K562 (cell line): ENCODE results near the gene EMILIN3. TPM values are rescaled to one million over a fixed set of nuclear protein-coding genes. Genes with fewer than 3 reads are reported as not detected.

ENCODE experiments used
- BRF1 ChIP-seq: IDR thresholded peaks from 3 replicates; pipeline ENCODE4 v1.6.1; 2011; ENCODE audit warnings: borderline replicate concordance, mild to moderate bottlenecking; ENCODE audit not compliant: insufficient read length; ENCODE audit errors: extremely low read depth
- CEBPG ChIP-seq, 3 experiments: fragments of 200-800 bp in 1 of 3; sonication (Bioruptor generic) in 1 of 3; sonication (generic) in 1 of 3; formaldehyde crosslinking in 1 of 3; IDR thresholded peaks in 2 of 3; conservative IDR thresholded peaks in 1 of 3; 2 replicates each; pipeline versions ENCODE4 v1.6.1 to v1.8.0; 2016 to 2022; ENCODE audit warnings: missing compliant biosample characterization in 2 of 3, missing genetic modification characterization in 2 of 3, mild to moderate bottlenecking in 1 of 3, missing genetic modification reagents in 1 of 3
- EGR1 ChIP-seq: fragments of 450-650 bp; conservative IDR thresholded peaks from 2 replicates; pipeline ENCODE4 v1.6.1; 2017; ENCODE audit warnings: mild to moderate bottlenecking
- EP400 ChIP-seq: fragments of 450-650 bp; IDR thresholded peaks from 2 replicates; pipeline ENCODE4 v1.6.1; 2017; ENCODE audit warnings: antibody characterized with exemption, mild to moderate bottlenecking, moderate library complexity
- ERF ChIP-seq: fragments of 450-650 bp; formaldehyde crosslinking; IDR thresholded peaks from 2 replicates; pipeline ENCODE4 v1.4.0; 2020; ENCODE audit warnings: mild to moderate bottlenecking, mixed read lengths
- FIP1L1 ChIP-seq: fragments of 200-400 bp; formaldehyde crosslinking; IDR thresholded peaks from 2 replicates; pipeline ENCODE4 v1.6.1; 2018; ENCODE audit warnings: mild to moderate bottlenecking, low read depth, low read length; ENCODE audit not compliant: poor library complexity, severe bottlenecking
- L3MBTL2 ChIP-seq: fragments of 450-650 bp; IDR thresholded peaks from 2 replicates; pipeline ENCODE4 v1.6.1; 2016; ENCODE audit warnings: mild to moderate bottlenecking, moderate library complexity
- MAFF ChIP-seq: IDR thresholded peaks from 2 replicates; pipeline ENCODE4 v1.6.1; 2012; ENCODE audit warnings: low read length, improper control_type of control experiment
- MCM3 ChIP-seq: fragments of 450-650 bp; IDR thresholded peaks from 2 replicates; pipeline ENCODE4 v1.6.1; 2016
- MXI1 ChIP-seq: IDR thresholded peaks from 2 replicates; pipeline ENCODE4 v1.6.1; 2011; ENCODE audit warnings: low read depth, mild to moderate bottlenecking, improper control_type of control experiment, low read length
- NFYB ChIP-seq: IDR thresholded peaks from 2 replicates; pipeline ENCODE4 v1.6.1; 2011; ENCODE audit warnings: mild to moderate bottlenecking, moderate library complexity; ENCODE audit not compliant: insufficient read length; ENCODE audit errors: extremely low read depth
- RBM17 ChIP-seq: fragments of 200-400 bp; formaldehyde crosslinking; IDR thresholded peaks from 2 replicates; pipeline ENCODE4 v1.6.1; 2017; ENCODE audit warnings: low read depth, mild to moderate bottlenecking, low read length, borderline replicate concordance
- TAF9B ChIP-seq: fragments of 450-650 bp; IDR thresholded peaks from 2 replicates; pipeline ENCODE4 v1.6.1; 2018; ENCODE audit warnings: mild to moderate bottlenecking; ENCODE audit not compliant: partially characterized antibody
- ZFP30 ChIP-seq: fragments of 250-450 bp; sonication (Bioruptor Pico); IDR thresholded peaks from 2 replicates; pipeline ENCODE4 v1.8.0; 2022; ENCODE audit warnings: moderate library complexity, mild to moderate bottlenecking, inconsistent platforms, borderline replicate concordance
- ZNF431 ChIP-seq: sonication (generic); formaldehyde crosslinking; IDR thresholded peaks from 2 replicates; pipeline ENCODE4 v1.8.0; 2022; ENCODE audit warnings: mild to moderate bottlenecking, missing genetic modification reagents
- ZNF717 ChIP-seq: fragments of 250-450 bp; sonication (Bioruptor Pico); IDR thresholded peaks from 2 replicates; pipeline ENCODE4 v1.5.0; 2021
- polyA plus RNA-seq, 8 experiments: library from polyadenylated mRNA; depleted of rRNA in 4 of 8; stranded (reverse) in 5 of 8; unstranded in 3 of 8; fragments of >200 nt; fragmentation: Nextera tagmentation in 2 of 8; fragmentation: Illumina TruSeq in 1 of 8; extraction: Ambion mirVana in 2 of 8; extraction: Trizol in 1 of 8; gene quantifications; 2 replicates each; pipeline versions ENCODE4 v1.2.1 to v1.2.3, GENCODE V29; 2011 to 2014; ENCODE audit warnings: inconsistent platforms in 1 of 8, missing spikeins in 1 of 8
- total RNA-seq, 7 experiments: library from RNA; depleted of rRNA in 6 of 7; stranded (reverse); fragments of >200 nt in 6 of 7; fragmentation: Illumina TruSeq in 2 of 7; extraction: Trizol in 2 of 7; gene quantifications; 2 replicates each; pipeline versions ENCODE4 v1.2.1 to v1.2.3, GENCODE V29; 2011 to 2021; ENCODE audit warnings: low replicate concordance in 1 of 7
- TF ChIP-seq, protein P1 (sequence below): fragments of 450-650 bp; IDR thresholded peaks from 2 replicates; pipeline ENCODE4 v1.6.1; 2016; ENCODE audit warnings: mild to moderate bottlenecking
- TF ChIP-seq, protein P2 (sequence below): fragments of 200-400 bp; formaldehyde crosslinking; IDR thresholded peaks from 2 replicates; pipeline ENCODE4 v1.6.1; 2017; ENCODE audit warnings: mild to moderate bottlenecking, low read depth, low read length, moderate library complexity
- TF ChIP-seq, protein P3 (sequence below): fragments of 250-450 bp; sonication (Bioruptor Pico); IDR thresholded peaks from 2 replicates; pipeline ENCODE4 v1.5.0; 2021
- TF ChIP-seq, protein P4 (sequence below): sonication (generic); formaldehyde crosslinking; IDR thresholded peaks from 2 replicates; pipeline ENCODE4 v1.8.0; 2022; ENCODE audit warnings: mild to moderate bottlenecking, missing genetic modification reagents

Gene EMILIN3
- total and polyA plus RNA-seq, 9 of the 15 experiments (the other 6 are each of a cell fraction or from before 2014, with no cell fraction given) = 0.01 to 0.07 TPM; not detected in 7

GRCh38 chr20:41316602-41317545 lies 49.7 kb downstream of the EMILIN3 start (continued):
- no peak for TF ChIP-seq MXI1
- no peak for TF ChIP-seq FIP1L1
- no peak for TF ChIP-seq NFYB
- no peak for TF ChIP-seq BRF1
- no peak for TF ChIP-seq ZNF717 (CRISPR knock-in tag)
- peak; percentile 54 for TF ChIP-seq L3MBTL2
- TF ChIP-seq, protein P1, sequence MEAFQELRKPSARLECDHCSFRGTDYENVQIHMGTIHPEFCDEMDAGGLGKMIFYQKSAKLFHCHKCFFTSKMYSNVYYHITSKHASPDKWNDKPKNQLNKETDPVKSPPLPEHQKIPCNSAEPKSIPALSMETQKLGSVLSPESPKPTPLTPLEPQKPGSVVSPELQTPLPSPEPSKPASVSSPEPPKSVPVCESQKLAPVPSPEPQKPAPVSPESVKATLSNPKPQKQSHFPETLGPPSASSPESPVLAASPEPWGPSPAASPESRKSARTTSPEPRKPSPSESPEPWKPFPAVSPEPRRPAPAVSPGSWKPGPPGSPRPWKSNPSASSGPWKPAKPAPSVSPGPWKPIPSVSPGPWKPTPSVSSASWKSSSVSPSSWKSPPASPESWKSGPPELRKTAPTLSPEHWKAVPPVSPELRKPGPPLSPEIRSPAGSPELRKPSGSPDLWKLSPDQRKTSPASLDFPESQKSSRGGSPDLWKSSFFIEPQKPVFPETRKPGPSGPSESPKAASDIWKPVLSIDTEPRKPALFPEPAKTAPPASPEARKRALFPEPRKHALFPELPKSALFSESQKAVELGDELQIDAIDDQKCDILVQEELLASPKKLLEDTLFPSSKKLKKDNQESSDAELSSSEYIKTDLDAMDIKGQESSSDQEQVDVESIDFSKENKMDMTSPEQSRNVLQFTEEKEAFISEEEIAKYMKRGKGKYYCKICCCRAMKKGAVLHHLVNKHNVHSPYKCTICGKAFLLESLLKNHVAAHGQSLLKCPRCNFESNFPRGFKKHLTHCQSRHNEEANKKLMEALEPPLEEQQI = no peak
- no peak for TF ChIP-seq MCM3
- TF ChIP-seq, protein P2, sequence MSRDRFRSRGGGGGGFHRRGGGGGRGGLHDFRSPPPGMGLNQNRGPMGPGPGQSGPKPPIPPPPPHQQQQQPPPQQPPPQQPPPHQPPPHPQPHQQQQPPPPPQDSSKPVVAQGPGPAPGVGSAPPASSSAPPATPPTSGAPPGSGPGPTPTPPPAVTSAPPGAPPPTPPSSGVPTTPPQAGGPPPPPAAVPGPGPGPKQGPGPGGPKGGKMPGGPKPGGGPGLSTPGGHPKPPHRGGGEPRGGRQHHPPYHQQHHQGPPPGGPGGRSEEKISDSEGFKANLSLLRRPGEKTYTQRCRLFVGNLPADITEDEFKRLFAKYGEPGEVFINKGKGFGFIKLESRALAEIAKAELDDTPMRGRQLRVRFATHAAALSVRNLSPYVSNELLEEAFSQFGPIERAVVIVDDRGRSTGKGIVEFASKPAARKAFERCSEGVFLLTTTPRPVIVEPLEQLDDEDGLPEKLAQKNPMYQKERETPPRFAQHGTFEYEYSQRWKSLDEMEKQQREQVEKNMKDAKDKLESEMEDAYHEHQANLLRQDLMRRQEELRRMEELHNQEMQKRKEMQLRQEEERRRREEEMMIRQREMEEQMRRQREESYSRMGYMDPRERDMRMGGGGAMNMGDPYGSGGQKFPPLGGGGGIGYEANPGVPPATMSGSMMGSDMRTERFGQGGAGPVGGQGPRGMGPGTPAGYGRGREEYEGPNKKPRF = no peak
- no peak; the same call in 1 of the 2 replicates for TF ChIP-seq CEBPG (CRISPR knock-in tag; IDR thresholded peaks at IDR 0.05)
- no peak for TF ChIP-seq CEBPG (tag; conservative IDR thresholded peaks at IDR 0.05 in 1 of 2, IDR thresholded peaks at IDR 0.05 in 1 of 2)
- TF ChIP-seq MAFF = no peak
- TF ChIP-seq EP400 = peak; percentile 75; the same call in 1 of the 2 replicates
- TF ChIP-seq EGR1 = peak; percentile 70
- TF ChIP-seq ZNF431 (CRISPR knock-in tag) = no peak
- peak; percentile 17; the same call in 1 of the 2 replicates for TF ChIP-seq ERF (CRISPR knock-in tag)
- TF ChIP-seq, protein P3, sequence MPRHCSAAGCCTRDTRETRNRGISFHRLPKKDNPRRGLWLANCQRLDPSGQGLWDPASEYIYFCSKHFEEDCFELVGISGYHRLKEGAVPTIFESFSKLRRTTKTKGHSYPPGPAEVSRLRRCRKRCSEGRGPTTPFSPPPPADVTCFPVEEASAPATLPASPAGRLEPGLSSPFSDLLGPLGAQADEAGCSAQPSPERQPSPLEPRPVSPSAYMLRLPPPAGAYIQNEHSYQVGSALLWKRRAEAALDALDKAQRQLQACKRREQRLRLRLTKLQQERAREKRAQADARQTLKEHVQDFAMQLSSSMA (CRISPR knock-in tag) = no peak
- TF ChIP-seq RBM17 = no peak
- TF ChIP-seq, protein P4, sequence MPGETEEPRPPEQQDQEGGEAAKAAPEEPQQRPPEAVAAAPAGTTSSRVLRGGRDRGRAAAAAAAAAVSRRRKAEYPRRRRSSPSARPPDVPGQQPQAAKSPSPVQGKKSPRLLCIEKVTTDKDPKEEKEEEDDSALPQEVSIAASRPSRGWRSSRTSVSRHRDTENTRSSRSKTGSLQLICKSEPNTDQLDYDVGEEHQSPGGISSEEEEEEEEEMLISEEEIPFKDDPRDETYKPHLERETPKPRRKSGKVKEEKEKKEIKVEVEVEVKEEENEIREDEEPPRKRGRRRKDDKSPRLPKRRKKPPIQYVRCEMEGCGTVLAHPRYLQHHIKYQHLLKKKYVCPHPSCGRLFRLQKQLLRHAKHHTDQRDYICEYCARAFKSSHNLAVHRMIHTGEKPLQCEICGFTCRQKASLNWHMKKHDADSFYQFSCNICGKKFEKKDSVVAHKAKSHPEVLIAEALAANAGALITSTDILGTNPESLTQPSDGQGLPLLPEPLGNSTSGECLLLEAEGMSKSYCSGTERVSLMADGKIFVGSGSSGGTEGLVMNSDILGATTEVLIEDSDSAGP (CRISPR knock-in tag) = 0 out of 2 replicates have a peak, but pooled peaks have one; percentile 36
- TF ChIP-seq TAF9B = no peak
- no peak for TF ChIP-seq ZFP30 (CRISPR knock-in tag)
